GM12801 (cell line): ENCODE measurements around the gene ALK.

ENCODE experiments used
- TF ChIP-seq, protein P1 (sequence below): IDR thresholded peaks from one replicate; pipeline ENCODE4 v1.5.1; 2011; ENCODE audit warnings: control low read depth; ENCODE audit not compliant: insufficient read length; ENCODE audit errors: extremely low read depth

The ALK gene

DNA sequence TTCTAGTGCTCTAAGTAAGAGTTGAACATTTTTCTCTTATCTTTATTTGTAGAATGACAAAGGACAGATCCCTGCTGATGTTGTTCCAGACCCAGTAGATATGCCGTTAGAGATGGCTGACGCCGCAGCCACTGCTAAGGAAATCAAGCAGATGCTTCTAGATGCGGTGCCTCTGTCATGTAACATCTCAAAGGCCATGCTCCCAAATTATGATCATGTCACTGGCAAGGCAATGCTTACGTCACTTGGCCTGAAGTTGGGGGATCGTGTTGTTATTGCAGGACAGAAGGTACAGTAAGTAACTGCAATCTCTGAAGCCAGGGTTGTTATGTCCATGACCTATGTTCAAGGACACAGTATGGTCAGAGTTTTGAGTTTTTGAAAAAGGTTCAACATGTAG is 777.7 kb downstream of the ALK start:
- TF ChIP-seq, protein P1, sequence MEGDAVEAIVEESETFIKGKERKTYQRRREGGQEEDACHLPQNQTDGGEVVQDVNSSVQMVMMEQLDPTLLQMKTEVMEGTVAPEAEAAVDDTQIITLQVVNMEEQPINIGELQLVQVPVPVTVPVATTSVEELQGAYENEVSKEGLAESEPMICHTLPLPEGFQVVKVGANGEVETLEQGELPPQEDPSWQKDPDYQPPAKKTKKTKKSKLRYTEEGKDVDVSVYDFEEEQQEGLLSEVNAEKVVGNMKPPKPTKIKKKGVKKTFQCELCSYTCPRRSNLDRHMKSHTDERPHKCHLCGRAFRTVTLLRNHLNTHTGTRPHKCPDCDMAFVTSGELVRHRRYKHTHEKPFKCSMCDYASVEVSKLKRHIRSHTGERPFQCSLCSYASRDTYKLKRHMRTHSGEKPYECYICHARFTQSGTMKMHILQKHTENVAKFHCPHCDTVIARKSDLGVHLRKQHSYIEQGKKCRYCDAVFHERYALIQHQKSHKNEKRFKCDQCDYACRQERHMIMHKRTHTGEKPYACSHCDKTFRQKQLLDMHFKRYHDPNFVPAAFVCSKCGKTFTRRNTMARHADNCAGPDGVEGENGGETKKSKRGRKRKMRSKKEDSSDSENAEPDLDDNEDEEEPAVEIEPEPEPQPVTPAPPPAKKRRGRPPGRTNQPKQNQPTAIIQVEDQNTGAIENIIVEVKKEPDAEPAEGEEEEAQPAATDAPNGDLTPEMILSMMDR = no peak
